Muscle of leg (tissue), 11 donors: ENCODE measurements around the gene WWOX. TPM values are rescaled to one million over a fixed set of nuclear protein-coding genes. Genes with fewer than 3 reads are reported as not detected.

Experiments
- DNase-seq: peaks from one replicate; pipeline ENCODE4 v3.0.0; 2013
- H3K27ac ChIP-seq: one replicate; pipeline ENCODE4 v1.5.1; 2013; ENCODE audit warnings: mild to moderate bottlenecking, low read length, control low read depth
- H3K27me3 ChIP-seq: one replicate; pipeline ENCODE4 v1.6.1; 2013; ENCODE audit warnings: low read length; ENCODE audit not compliant: control insufficient read depth, insufficient read depth
- H3K36me3 ChIP-seq: one replicate; pipeline ENCODE4 v1.6.1; 2013; ENCODE audit warnings: low read length; ENCODE audit not compliant: control insufficient read depth, insufficient read depth
- H3K4me1 ChIP-seq: one replicate; pipeline ENCODE4 v1.6.1; 2013; ENCODE audit warnings: low read length; ENCODE audit not compliant: control insufficient read depth, insufficient read depth
- H3K4me3 ChIP-seq: one replicate; pipeline ENCODE4 v1.5.1; 2013; ENCODE audit warnings: low read length, control low read depth
- H3K9me3 ChIP-seq: replicated peaks from 2 replicates; pipeline ENCODE4 v1.6.1; 2013; ENCODE audit warnings: low read depth, low read length; ENCODE audit not compliant: control insufficient read depth
- WGBS: methylation state at CpG from one replicate; pipeline ENCODE4 v1.1.5; 2013; ENCODE audit warnings: missing lambda C conversion rate; ENCODE audit not compliant: insufficient coverage; 5-methylcytosine and 5-hydroxymethylcytosine counted together
- polyA plus RNA-seq, 8 donors: library from polyadenylated mRNA; unstranded; fragments of 120-200 nt; gene quantifications; one replicate each; pipeline versions ENCODE4 v1.2.1 to v1.2.3, GENCODE V29; 2013; ENCODE audit warnings: inconsistent platforms in 1 of 8, low replicate concordance in 1 of 8; ENCODE audit not compliant: insufficient read length in 8 of 8, insufficient read depth in 1 of 8
- total RNA-seq: library from RNA; stranded (reverse); fragments of 120-200 nt; gene quantifications from one replicate; pipeline ENCODE4 v1.2.4, GENCODE V29; 2013

Gene WWOX
- total and polyA plus RNA-seq, 9 donors = 8.1 to 15.8 (median 12.2) TPM

DNA sequence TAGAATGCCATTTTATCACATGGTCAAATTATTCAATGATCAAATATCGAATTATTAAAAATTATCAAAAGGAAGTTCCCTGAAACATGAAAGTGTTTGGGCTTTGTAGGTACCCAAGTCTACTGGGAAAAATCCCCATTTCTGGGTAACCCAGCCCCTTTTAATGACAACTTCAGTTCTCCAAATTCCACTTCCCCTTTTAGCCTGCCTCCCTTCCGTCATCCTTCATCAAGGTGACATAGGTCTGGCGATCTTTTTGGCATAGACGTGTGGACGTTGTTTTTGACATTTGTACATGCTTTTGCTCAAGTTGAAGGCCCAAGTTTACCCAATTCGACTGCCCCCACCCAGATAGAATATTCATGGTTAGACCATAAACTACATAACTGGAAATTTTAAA lies 840.1 kb downstream of the WWOX start:
- no peaks in the 10 kb centered on the region for H3K36me3 ChIP-seq
- H3K4me1 ChIP-seq = no peaks in the 10 kb centered on the region
- H3K27me3 ChIP-seq = no peaks in the 10 kb centered on the region
- H3K9me3 ChIP-seq = no peaks in the 10 kb centered on the region
- H3K27ac ChIP-seq = no peak overlapping the region
- no peak overlapping the region for H3K4me3 ChIP-seq
- WGBS = 90% methylated on average over 2 of the region's 6 CpGs
- no peak for DNase-seq

DNA sequence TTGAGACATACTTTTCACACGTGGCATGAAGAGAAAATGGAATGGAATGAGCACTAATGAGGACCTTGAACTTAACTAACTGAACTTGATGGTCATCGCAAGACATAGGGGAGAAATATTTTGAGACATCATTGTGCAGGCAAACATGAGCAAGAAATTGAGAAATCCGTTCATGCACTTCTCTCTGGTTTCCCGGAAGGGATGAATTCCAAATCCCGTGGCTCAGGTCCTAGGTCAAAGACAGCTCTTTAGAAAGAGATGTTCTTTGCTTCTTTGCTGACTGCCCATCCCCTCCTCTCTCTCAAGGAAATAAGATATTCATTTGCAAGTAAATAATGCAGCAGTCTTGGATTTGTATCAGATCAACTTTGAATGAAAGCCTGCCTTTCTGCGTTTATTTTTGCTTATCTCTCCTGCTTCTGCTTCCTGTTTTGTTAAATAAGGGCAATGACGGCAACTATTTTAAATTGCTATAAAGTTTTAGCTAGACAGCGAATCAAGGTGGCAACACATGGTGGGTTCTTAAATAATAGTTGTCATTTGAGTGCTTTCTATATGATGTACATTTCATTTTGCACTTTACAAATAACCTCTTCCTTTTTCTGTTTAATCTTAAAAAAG lies 843.3 kb downstream of the WWOX start:
- H3K36me3 ChIP-seq = no peaks in the 10 kb centered on the region
- no peak overlapping the region for H3K4me3 ChIP-seq
- no peaks in the 10 kb centered on the region for H3K9me3 ChIP-seq
- DNase-seq = no peak
- peaks cover 2% of the 10 kb centered on the region for H3K4me1 ChIP-seq
- no peaks in the 10 kb centered on the region for H3K27me3 ChIP-seq
- WGBS = 93% methylated on average over 4 of the region's 8 CpGs
- H3K27ac ChIP-seq = no peak overlapping the region

DNA sequence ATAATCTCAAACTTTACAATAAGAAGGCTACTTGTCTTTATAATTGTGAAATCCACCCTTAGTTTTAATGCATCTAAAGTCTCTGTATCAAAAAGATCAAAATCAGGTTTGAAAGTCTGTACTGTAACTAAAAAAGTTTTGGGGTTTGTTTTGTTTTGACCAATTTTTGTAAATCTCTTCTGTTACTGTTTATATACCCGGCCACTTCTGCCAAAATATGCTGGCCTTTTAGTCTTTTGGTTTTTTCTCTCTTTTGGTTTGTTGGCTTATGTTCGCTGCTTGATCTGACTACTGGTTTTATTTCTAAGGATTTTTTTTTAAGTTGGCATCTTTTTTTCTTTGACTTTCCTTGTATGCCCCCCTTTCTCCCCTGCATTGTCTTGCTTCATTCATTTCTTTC lies 845.9 kb downstream of the WWOX start:
- no peak for DNase-seq
- no CpG with 5 or more reads among the region's 2 CpGs for WGBS
- no peak overlapping the region for H3K27ac ChIP-seq
- no peaks in the 10 kb centered on the region for H3K27me3 ChIP-seq
- H3K4me1 ChIP-seq = peaks cover 2% of the 10 kb centered on the region
- no peaks in the 10 kb centered on the region for H3K36me3 ChIP-seq
- H3K9me3 ChIP-seq = no peaks in the 10 kb centered on the region
- no peak overlapping the region for H3K4me3 ChIP-seq

DNA sequence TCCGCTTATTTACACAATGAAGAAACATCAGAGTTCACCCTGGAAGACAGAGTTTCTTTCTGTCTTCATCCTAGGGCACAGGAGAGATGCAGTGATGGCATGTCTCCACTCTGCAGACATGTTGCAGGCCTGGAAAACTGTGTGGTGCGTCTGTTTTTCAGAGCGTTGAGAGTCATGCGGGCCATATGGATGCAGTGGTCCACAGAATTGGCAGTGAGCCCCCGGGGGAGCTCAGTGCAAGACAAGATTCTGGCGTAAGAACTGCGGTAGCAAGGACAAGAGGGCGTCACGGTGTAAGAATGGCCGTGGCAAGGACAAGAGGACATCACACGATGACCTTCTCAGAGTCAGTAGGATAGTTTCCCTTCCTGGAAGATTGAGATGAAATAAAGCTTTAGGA lies 847.1 kb downstream of the WWOX start:
- Histone ChIP-seq H3K4me3 (no peak overlapping the region), H3K9me3 (no peaks in the 10 kb centered on the region), H3K36me3 (no peaks in the 10 kb centered on the region), H3K4me1 (peaks cover 2% of the 10 kb centered on the region), H3K27ac (no peak overlapping the region), H3K27me3 (no peaks in the 10 kb centered on the region)
- DNase-seq = no peak
- WGBS = 81% methylated on average over 11 of the region's 11 CpGs

DNA sequence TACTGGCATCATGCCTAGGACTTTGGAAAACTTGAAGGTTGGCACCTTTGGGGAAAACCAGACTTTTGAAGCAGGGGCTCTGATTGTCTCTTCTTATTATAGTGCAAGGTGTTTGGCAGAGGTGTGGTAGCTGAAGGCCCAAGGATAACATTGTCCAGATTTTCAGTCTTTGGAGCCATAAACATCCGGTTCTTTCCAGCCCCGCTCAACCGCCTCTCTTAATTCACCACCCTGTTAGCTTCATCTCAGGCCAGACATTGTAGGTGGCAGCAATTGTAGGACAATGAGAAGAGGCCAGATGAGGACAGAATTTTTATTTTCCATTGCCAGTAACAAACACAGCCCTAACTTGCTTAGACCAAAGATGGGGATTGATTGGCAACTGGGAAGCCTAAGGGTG lies 851.3 kb downstream of the WWOX start:
- no peak for DNase-seq
- no peaks in the 10 kb centered on the region for H3K36me3 ChIP-seq
- H3K27me3 ChIP-seq = no peaks in the 10 kb centered on the region
- 61% methylated on average over 3 of the region's 3 CpGs for WGBS
- no peak overlapping the region for H3K4me3 ChIP-seq
- H3K27ac ChIP-seq = no peak overlapping the region
- no peaks in the 10 kb centered on the region for H3K9me3 ChIP-seq
- peaks cover 2% of the 10 kb centered on the region for H3K4me1 ChIP-seq

DNA sequence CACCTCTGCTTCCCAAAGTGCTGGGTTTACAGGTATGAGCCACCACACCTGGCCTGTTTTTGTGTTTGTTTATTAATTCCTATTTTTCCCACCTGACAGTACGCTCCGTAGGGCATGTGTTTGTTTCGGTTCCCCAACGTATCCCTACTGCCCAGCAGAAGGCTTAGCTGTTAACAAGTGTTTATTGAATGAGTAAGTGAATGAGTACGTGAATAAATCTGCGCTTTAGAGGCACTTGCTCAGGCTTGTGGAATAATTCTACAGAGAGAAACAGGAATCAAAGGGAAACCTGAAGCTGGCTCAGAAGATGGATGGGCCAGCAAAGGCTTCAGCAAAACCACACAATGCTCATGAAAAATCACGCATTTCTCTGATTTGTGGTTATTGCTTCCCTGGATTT lies 853.2 kb downstream of the WWOX start:
- H3K27me3 ChIP-seq = no peaks in the 10 kb centered on the region
- WGBS = 93% methylated on average over 2 of the region's 7 CpGs
- no peaks in the 10 kb centered on the region for H3K36me3 ChIP-seq
- H3K4me1 ChIP-seq = peaks cover 5% of the 10 kb centered on the region
- DNase-seq = no peak
- H3K27ac ChIP-seq = no peak overlapping the region
- no peaks in the 10 kb centered on the region for H3K9me3 ChIP-seq
- no peak overlapping the region for H3K4me3 ChIP-seq

DNA sequence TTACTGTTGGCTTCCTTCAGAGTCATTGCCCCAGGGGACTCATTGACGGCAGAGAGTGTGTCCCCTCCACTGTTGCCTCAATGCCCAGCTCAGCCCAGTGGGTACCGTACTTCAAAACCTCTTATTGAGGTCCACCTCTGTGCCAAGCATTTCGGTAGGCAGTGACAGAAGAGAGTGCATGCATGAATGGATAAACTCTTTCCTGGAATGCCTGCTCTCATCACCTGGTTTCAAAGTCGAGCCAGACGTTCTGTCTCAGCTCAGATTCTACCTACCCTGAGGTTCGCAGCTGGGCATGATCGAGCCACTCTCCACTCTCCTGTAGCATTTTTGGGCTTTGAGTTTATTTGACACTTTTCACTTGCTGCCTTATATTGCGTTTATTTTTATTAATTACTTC lies 854.1 kb downstream of the WWOX start:
- no peak for DNase-seq
- Histone ChIP-seq H3K36me3 (no peaks in the 10 kb centered on the region), H3K4me3 (no peak overlapping the region), H3K9me3 (no peaks in the 10 kb centered on the region), H3K27me3 (no peaks in the 10 kb centered on the region), H3K27ac (no peak overlapping the region), H3K4me1 (peaks cover 5% of the 10 kb centered on the region)
- 64% methylated on average over 6 of the region's 8 CpGs for WGBS

DNA sequence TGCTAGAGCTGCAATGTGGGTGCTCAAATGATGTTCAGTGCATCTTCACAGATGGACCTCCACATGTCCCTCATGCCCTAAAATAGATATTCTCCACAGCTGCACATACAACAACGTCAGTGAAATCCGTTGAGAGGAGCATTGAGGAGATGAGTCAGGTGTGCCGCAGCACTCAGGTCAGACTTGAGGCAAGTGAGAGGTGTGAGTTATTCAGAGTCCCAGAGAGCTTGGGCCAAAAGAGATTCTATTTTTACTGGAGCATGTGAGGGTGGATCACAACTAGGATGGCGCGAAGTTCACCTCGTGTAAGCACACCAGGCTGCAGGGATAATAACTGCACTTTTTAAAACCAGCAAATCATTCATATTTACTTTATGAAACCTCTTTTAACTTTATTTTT lies 855.8 kb downstream of the WWOX start:
- no peak for DNase-seq
- H3K36me3 ChIP-seq = no peaks in the 10 kb centered on the region
- no peak overlapping the region for H3K4me3 ChIP-seq
- H3K9me3 ChIP-seq = no peaks in the 10 kb centered on the region
- H3K27ac ChIP-seq = no peak overlapping the region
- no peaks in the 10 kb centered on the region for H3K27me3 ChIP-seq
- 100% methylated on average over 1 of the region's 6 CpGs for WGBS
- H3K4me1 ChIP-seq = peaks cover 5% of the 10 kb centered on the region

DNA sequence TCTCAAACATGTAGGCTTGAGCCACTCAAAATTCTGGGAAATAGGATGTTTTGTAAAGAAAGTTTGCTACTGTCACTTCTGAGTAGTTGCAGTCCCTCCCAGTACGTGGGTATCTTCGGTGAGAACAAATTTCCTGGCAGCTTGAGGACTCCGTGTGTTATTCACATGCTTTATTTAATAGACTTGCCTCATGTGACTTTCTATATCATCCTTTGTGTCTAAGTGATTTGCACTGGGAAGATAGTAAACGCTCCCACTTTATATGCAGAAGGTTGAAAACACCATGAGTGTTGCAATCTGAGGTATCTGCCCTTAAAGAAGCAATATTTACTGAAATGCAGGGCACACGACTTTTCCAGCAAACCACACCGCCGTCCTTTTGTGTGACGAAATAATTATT lies 857.4 kb downstream of the WWOX start:
- WGBS = no CpG with 5 or more reads among the region's 8 CpGs
- H3K27ac ChIP-seq = no peak overlapping the region
- no peak overlapping the region for H3K4me3 ChIP-seq
- no peaks in the 10 kb centered on the region for H3K36me3 ChIP-seq
- no peaks in the 10 kb centered on the region for H3K9me3 ChIP-seq
- no peaks in the 10 kb centered on the region for H3K27me3 ChIP-seq
- H3K4me1 ChIP-seq = peaks cover 5% of the 10 kb centered on the region
- DNase-seq = no peak

DNA sequence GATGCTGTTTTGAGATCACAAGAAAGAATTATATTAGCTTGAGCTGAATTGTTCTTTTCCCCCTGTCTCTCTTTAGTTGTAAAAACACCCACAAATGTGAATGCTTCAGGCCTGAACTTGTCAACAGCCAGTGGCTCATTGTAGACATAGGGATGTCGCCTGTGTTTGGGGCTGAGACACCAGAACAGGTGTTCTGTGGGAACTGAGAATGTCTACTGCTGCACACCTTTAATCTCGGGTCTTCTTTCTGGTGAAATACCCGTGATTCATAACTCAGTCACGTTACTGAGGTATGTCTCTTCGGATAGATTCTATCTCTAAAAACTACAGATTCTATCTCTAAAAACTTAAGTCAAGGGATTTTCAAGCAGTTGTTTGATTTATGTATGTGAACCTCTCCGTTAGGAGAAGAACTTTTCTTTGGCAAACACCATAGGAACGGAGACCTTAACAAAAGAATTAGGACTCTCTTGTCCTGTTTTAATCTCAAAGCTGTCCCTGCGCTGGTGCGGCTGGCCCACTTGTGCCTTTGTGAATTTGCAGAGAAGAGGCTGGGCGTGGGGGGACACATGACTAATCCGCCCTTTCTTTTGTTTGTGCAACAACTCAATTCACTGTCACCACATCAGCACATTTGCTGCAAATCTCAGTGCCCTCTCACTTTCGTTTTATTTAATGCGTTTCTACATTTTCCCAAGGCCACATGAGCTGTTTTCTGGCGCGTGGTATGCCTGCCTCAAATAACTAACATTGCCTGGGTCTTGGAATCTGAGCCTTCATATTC lies 858.1 kb downstream of the WWOX start:
- no peaks in the 10 kb centered on the region for H3K36me3 ChIP-seq
- H3K4me1 ChIP-seq = peaks cover 5% of the 10 kb centered on the region
- H3K4me3 ChIP-seq = no peak overlapping the region
- WGBS = 54% methylated on average over 5 of the region's 15 CpGs
- H3K9me3 ChIP-seq = no peaks in the 10 kb centered on the region
- H3K27me3 ChIP-seq = no peaks in the 10 kb centered on the region
- DNase-seq = no peak
- H3K27ac ChIP-seq = no peak overlapping the region
